ENCODE measurements around the gene ANGPTL7.

The ANGPTL7 gene

DNA sequence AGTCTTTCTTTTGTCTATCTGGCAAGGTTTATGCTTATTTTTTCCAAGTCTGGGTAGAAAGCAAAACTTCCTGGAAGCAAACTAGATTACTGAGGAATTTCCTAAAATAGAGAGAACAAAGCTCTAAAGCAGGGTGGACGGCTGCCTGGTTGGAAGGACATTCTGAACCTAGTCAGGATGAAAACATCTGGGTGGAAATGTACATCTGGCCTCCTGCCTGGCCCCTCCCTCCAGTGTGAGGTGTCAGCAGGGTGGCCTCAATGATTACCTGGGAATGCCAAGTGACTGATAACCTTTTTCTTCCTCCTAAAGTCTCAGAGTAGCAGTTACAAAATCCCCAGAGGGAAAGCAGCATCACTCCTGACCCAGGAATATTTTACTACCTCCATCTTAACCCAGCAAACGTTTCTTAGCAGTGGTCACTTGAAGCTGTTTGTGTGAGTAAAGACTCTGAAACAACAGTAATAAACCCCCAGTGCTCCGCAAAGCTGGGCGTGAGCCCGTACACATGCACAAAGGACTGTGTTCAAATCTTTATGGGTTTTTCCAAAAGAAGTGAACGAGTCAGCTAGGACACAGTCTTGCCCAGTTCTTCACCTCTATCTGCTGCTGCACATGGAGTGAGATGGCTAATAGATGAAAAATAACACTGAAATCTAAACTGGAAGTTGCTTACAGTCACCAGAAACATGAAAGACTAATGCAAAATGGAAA, 18.9 kb downstream of the ANGPTL7 start:
- DNase-seq, result no peak

DNA sequence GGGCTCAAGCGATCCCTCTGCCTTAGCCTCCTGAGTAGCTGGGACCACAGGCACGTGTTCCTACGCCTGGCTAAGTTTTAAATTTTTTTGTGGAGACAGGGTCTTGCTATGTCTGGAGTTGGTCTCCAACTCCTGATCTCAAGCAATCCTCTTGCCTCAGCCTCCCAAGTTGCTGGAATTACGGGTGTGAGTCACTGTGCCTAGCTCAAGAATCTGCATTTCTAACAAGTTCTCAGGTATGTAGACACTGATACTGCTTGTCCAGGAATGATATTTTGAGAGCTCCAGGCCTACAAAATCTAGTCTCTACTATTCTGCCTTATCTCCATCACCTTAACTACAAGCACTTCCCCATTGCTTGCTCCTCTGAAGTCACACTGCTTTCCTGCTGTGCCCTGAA, 22.3 kb downstream of the ANGPTL7 start:
- DNase-seq, result no peak

DNA sequence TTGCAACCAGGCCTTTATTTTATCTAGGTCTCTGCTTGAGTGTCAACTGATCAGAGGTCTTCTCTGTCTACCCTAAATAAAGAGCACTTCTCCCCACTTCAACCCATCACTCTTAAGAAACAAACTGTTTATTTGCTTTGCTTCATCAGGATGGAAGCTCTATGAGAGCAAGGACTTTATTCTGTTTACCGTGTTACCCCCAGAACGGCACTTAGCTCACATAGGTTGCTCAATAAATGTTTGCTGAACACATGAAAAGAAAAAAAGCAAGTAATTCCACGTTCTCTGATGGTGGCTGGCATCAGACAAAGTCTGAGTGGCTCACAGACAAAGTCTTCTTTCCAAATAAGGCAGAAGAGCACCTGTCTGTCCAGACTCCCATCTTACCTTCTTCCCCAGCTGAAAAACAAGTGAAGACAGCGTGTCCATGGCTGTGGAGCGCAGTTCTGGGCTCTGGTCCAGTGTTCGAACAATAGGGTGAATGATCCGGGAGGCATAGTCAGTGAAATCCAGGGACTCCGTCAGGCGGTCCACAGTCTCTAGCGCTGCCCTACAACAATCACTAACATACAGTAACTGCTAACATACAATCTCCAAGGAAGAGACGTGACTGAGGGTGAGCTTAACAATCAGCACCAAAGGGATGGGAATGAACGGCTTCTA, 22.9 kb downstream of the ANGPTL7 start:
- no peak for DNase-seq

DNA sequence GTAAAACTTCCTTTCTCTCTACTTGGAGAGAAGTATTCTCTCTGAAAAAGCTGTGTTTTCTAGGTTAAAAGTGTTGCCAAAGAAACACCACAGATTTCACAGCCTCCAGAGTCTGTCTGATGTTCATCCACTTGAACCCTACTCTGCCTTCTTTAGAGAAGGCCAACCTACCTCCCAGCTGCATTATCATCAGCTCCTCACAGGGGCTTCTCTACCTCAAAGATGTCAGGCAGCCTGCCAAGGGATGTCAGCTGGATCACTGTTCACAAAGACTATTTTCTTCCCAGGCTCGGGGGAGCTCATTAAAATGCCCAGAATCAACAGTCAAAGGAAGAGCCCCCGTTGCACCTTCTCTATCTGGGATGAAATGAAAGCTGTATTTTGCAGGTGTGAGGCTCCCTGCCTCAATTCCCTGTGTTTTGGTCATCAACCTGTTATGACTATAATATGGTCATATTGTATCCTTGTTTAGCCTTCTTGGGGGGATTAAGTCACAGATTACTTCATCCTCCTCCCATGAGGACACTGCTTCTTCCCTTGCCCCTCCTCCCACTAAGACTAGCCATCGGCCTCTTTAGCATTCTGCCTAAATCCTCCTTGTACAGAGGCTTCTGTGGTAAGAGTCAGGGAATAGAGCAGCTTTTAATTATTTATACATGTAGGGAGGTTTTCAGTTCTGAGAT, 25.7 kb downstream of the ANGPTL7 start:
- DNase-seq, result no peak

DNA sequence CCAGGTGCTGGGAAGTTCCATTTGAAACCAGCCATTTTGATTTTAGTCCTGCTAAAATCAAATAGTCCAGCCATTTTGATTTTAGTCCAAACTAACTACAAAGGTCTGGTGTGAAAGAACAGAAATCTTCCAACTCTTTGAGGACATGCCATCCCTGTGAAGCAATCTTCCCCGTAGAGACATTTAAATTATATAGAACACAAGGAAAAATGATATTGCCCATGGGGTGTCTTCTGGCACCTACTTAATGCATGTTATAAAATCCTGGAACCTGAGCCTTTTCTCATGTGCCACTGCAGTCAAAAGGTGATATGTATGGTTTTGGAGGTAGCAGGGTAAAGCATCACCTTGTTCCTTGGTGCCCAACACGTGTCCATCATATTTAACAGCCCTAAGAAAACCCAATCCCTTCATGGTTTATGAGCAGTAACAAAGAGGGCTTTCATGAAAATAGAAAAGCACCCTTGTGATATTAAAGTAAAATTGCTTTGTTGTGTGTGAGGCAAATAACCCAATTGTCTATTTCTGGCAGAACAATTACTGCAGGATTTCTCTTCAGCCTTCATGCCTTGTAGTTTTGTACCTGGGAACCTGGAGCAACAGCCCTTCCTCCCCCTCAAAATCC, 26.3 kb downstream of the ANGPTL7 start:
- no peak for DNase-seq

DNA sequence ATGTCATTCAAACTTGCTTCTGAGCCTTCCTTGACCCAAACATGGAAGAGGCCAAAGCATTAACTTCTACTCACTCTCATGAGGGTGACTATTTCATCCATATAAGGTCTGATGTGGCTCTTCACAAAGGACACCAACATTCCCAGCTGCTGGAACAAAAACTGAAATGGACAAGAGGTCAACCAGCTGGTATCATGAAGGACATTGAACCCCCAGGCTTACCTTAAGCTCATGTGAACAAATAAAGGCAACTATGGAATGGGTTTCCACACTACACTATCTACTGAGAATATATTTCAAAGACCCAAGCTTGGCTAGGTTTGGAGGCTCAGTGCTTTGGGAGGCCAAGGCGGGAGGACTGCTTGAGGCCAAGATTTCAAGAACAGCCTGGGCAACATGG, 26.9 kb downstream of the ANGPTL7 start:
- no peak for DNase-seq

DNA sequence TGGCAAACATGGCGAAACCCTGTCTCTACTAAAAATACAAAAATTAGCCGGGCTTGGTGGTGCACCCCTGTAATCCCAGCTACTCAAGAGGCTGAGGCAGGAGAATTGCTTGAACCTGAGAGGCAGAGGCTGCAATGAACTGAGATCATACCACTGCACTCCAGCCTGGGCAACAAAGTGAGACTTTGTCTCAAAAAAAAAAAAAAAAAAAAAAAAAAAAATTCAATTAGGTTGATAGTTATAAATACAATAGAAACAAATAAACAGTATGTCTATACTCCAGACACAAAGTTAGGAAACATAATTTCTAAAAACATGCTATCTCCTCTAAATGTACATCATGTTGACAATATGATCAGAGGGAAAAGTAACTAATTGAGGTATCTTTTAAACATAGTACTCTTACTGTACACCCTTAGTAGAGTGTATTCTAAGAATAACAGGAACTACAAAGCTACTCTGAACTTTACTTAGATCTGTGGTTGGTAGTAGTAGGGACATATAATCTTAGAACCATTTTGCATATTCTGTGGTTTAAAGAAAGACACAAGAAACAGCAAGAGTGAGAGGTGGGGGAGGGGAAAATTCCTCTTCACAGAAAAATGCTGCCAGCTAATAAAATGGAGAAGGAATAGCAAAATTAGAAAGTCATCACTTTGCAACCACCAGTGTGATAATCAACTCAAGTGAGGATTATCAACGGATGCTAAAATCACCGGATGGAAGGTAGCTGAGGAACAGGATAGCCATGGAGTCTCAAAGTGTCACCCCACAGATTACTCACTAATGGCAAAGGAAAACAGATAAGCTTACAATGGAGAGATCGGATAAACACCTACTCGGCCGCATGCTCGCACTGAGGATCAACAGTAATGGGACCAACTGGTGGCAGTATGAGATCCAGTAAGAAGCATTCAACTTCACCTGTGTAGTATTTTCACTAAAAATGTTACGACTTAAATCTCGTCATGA, 38.2 kb downstream of the ANGPTL7 start:
- no peak for DNase-seq

DNA sequence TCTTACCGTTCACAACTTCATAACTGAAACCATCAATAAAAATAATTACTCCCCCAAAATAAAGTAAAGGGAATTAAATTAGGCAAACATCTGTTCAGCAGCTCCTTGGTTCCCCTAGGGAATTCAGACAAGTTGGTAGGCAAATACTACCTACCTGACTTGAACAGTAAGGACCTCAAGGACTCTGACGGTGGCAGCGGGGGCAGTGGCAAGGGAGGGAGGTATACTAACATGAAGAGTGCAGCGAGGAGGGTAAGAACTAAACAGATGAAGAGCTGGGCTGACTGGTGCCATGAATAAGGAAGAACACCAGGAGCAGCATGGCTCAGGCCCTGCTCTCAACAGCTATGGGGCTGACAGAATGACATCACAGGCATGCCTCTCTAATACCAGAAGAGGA, 40.0 kb downstream of the ANGPTL7 start:
- no peak for DNase-seq

DNA sequence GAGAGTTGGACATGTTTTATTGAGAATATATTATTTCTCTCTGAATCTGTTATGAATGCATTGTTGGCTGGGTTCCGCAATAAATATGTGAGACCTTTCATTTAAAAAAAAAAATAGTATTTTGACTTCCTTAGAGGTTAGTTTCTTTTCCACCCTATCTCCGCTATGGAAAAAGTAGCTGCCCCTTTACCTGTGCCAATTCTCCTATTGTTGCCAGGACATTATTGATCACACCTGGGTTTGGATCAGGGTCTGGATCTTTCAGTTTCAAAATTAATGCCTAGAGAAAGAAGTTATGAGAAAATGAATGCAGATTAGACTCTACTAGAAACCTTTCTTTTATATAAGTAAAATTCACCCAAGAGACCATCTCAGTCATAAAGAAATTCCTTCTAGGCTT, 44.1 kb downstream of the ANGPTL7 start:
- no peak for DNase-seq

DNA sequence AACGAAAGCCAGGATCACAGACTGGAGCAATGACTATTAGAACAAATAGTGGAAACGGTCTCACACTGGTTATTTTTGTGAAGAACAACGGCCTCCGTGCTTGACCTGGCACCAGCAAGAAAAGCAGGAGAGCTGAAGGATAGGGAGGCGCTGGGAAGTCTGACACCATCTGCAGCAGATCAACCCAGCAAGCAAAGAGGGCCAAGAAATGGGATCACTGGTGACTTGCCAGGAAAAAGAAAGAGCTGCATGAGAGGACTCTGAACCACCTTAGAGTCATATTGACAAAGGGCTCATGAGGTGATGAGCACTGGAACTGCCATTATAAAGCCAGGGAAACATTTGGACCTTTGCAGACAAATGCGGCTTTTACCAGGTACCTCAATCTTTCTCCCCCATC, 48.2 kb downstream of the ANGPTL7 start:
- DNase-seq, result no peak

DNA sequence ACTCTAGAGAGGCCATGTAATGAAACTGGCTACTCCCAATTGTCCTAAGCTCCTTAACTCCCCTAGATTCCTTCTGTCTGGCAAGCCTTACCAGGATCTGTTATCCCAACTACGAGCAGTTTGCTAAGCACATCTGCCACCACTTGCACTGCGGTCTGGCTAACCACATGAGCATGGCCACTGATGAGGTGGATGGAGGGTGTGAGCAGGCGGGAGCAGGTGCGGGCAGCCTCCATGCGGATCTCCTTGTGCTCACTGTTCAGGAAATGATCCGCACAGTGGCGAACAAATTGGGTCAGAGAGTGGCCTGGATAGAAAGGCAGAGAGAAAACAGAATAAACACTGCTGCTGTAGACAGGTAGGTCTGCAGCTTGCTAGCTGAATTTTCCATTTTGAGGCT, 49.2 kb downstream of the ANGPTL7 start:
- no peak for DNase-seq

DNA sequence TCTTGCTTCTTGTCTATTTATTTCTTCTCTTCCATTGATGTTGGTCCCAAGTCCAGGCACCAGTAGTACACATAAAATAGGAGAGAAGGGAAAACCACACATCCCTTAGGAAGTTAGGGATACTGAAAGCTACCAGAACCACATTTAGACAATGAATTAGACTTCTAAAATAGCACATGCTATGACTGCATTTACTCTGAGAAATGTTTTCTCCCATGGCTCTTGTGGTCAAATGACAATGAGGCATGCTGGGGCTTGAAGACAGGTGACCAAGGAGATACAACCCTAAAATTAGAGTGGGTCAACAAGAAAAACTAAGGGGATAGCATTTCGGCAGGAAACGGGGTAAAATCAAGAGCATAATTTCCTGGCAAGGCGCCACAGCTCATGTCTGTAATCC, 56.1 kb downstream of the ANGPTL7 start:
- DNase-seq, result no peak

Data from activated naive CD4-positive, alpha-beta T cell (primary cell).